HepG2 (cell line): ENCODE results near the gene CPM. TPM values are rescaled to one million over a fixed set of nuclear protein-coding genes. Genes with fewer than 3 reads are reported as not detected.

ENCODE experiments used
- ATF7-NPFF ChIP-seq: sonication (generic); formaldehyde crosslinking; IDR thresholded peaks from 2 replicates; pipeline ENCODE4 v1.8.1; 2023; ENCODE audit warnings: mild to moderate bottlenecking, low read depth, missing genetic modification reagents, moderate library complexity
- ETV5 ChIP-seq: IDR thresholded peaks from 2 replicates; pipeline ENCODE4 v1.6.1; 2018; ENCODE audit warnings: missing biosample characterization, missing genetic modification reagents, inconsistent platforms, borderline replicate concordance
- FOXA1 ChIP-seq, 2 experiments: fragments of 450-650 bp in 1 of 2; sonication (generic) in 1 of 2; formaldehyde crosslinking in 1 of 2; IDR thresholded peaks; 2 replicates each; pipeline versions ENCODE4 v1.4.0 to v1.6.1; 2016 to 2020; ENCODE audit warnings: missing genetic modification reagents in 1 of 2
- SP140L ChIP-seq: sonication (generic); formaldehyde crosslinking; IDR thresholded peaks from 2 replicates; pipeline ENCODE4 v1.4.0; 2020; ENCODE audit warnings: missing genetic modification reagents, borderline replicate concordance
- WIZ ChIP-seq: sonication (generic); formaldehyde crosslinking; IDR thresholded peaks from 2 replicates; pipeline ENCODE4 v1.5.1; 2020; ENCODE audit warnings: mild to moderate bottlenecking, missing genetic modification reagents
- ZBTB7A ChIP-seq: sonication (generic); formaldehyde crosslinking; IDR thresholded peaks from 2 replicates; pipeline ENCODE4 v1.8.0; 2022; ENCODE audit warnings: mild to moderate bottlenecking, missing genetic modification reagents
- ZFX ChIP-seq: sonication (generic); formaldehyde crosslinking; IDR thresholded peaks from 2 replicates; pipeline ENCODE4 v1.4.0; 2020; ENCODE audit warnings: mild to moderate bottlenecking, low read depth, missing genetic modification reagents, moderate library complexity
- ZMYM4 ChIP-seq: sonication (generic); formaldehyde crosslinking; IDR thresholded peaks from 2 replicates; pipeline ENCODE4 v1.8.1; 2023; ENCODE audit warnings: mild to moderate bottlenecking, missing genetic modification reagents
- ZNF460 ChIP-seq: sonication (generic); formaldehyde crosslinking; IDR thresholded peaks from 2 replicates; pipeline ENCODE4 v1.5.1; 2020; ENCODE audit warnings: missing genetic modification reagents, mild to moderate bottlenecking, borderline replicate concordance
- ZNF530 ChIP-seq: sonication (generic); formaldehyde crosslinking; IDR thresholded peaks from 2 replicates; pipeline ENCODE4 v1.5.0; 2020; ENCODE audit warnings: low read depth, mild to moderate bottlenecking, missing genetic modification reagents
- ZNF83 ChIP-seq: sonication (generic); formaldehyde crosslinking; IDR thresholded peaks from 2 replicates; pipeline ENCODE4 v1.4.0; 2020; ENCODE audit warnings: missing genetic modification reagents, mild to moderate bottlenecking, borderline replicate concordance
- ZNF841 ChIP-seq: sonication (generic); formaldehyde crosslinking; IDR thresholded peaks from 2 replicates; pipeline ENCODE4 v1.8.1; 2023; ENCODE audit warnings: missing genetic modification reagents, borderline replicate concordance
- polyA plus RNA-seq, 8 experiments: library from polyadenylated mRNA; depleted of rRNA in 3 of 8; stranded (reverse) in 7 of 8; unstranded in 1 of 8; fragments of >200 nt; fragmentation: Illumina TruSeq in 4 of 8; extraction: Trizol in 4 of 8; gene quantifications; 2 replicates each; pipeline versions ENCODE4 v1.2.1 to v1.2.3, GENCODE V29; 2011 to 2016; ENCODE audit warnings: low read depth in 4 of 8, missing spikeins in 1 of 8, mixed read lengths in 1 of 8; ENCODE audit not compliant: insufficient read depth in 1 of 8
- total RNA-seq, 5 experiments: library from RNA; depleted of rRNA; stranded (reverse); fragments of >200 nt; fragmentation: Illumina TruSeq; extraction: Trizol; gene quantifications; 2 replicates each; pipeline ENCODE4 v1.2.3, GENCODE V29; 2016; ENCODE audit warnings: low read depth in 1 of 5
- TF ChIP-seq, protein P1 (sequence below): sonication (generic); formaldehyde crosslinking; IDR thresholded peaks from 2 replicates; pipeline ENCODE4 v1.4.0; 2020; ENCODE audit warnings: mild to moderate bottlenecking, low read depth, missing genetic modification reagents
- TF ChIP-seq, protein P2 (sequence below): sonication (generic); formaldehyde crosslinking; IDR thresholded peaks from 2 replicates; pipeline ENCODE4 v1.4.0; 2020; ENCODE audit warnings: missing genetic modification reagents, borderline replicate concordance
- TF ChIP-seq, protein P3 (sequence below): sonication (generic); formaldehyde crosslinking; IDR thresholded peaks from 2 replicates; pipeline ENCODE4 v1.4.0; 2020; ENCODE audit warnings: mild to moderate bottlenecking, missing genetic modification reagents
- TF ChIP-seq, protein P4 (sequence below): IDR thresholded peaks from 2 replicates; pipeline ENCODE4 v1.6.1; 2016
- TF ChIP-seq, protein P5 (sequence below): IDR thresholded peaks from 2 replicates; pipeline ENCODE4 v1.6.1; 2016
- TF ChIP-seq, protein P6 (sequence below): sonication (generic); formaldehyde crosslinking; IDR thresholded peaks from 2 replicates; pipeline ENCODE4 v1.9.0; 2021; ENCODE audit warnings: missing genetic modification reagents, mild to moderate bottlenecking, borderline replicate concordance

CPM gene
- total and polyA plus RNA-seq, 2 of the 13 experiments (the other 11 are each of a cell fraction or from before 2014, with no cell fraction given) = not detected

DNA sequence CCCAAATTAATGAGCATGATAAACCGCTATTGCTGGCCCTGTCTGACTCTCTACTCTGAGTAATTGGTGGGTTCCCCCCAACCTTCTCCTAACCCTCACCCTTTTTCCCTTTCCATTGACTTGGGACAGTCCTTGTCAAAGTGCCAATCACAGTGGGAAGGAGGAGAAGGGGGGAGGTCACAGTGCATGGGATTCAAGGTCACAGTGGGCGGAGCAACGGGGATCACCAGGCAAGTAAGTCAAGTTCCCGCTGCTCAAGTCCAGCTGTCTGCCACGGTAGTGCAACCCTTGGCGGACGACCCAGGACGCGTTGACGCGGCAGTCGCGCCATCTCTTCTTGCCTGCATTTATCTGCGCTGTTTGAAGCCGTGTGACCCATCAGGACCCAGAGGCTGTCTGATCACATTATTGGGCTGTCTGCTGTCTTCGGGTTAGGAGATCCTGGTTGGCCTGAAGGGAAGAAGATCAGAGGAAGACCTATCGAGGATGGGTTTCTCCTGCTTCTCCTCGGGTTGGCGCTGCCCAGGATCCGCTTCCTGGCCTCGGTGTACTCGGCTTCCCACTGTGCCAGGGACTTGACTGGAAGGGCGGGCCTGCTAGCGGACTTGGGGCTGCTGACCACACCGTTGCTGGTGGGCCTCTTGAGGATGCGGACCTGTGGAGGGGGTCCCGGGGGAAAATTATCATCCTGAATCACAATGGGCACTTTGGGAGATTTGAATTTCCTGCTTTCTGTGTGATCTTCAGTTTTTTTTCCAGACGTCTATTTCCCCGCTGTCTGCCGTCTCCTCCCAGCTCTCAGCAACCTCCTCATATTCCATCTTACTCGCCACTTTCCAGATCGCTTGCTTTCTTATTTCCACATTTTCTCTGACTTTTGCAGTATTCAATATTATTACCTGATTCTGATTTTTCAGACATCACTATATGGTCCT, 128.0 kb downstream of the CPM start (continued):
- TF ChIP-seq WIZ (CRISPR knock-in tag) = peak; percentile 61; the same call in 1 of the 2 replicates
- peak; percentile 38; the same call in 1 of the 2 replicates for TF ChIP-seq ETV5 (CRISPR knock-in tag)
- no peak for TF ChIP-seq FOXA1 (IDR thresholded peaks at IDR 0.05)
- TF ChIP-seq FOXA1 (CRISPR knock-in tag; IDR thresholded peaks at IDR 0.05) = peak; percentile 44; the same call in 1 of the 2 replicates
- TF ChIP-seq, protein P1, sequence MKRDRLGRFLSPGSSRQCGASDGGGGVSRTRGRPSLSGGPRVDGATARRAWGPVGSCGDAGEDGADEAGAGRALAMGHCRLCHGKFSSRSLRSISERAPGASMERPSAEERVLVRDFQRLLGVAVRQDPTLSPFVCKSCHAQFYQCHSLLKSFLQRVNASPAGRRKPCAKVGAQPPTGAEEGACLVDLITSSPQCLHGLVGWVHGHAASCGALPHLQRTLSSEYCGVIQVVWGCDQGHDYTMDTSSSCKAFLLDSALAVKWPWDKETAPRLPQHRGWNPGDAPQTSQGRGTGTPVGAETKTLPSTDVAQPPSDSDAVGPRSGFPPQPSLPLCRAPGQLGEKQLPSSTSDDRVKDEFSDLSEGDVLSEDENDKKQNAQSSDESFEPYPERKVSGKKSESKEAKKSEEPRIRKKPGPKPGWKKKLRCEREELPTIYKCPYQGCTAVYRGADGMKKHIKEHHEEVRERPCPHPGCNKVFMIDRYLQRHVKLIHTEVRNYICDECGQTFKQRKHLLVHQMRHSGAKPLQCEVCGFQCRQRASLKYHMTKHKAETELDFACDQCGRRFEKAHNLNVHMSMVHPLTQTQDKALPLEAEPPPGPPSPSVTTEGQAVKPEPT (CRISPR knock-in tag) = 0 out of 2 replicates have a peak, but pooled peaks have one; percentile 63
- TF ChIP-seq ZNF841 = no peak
- TF ChIP-seq, protein P2, sequence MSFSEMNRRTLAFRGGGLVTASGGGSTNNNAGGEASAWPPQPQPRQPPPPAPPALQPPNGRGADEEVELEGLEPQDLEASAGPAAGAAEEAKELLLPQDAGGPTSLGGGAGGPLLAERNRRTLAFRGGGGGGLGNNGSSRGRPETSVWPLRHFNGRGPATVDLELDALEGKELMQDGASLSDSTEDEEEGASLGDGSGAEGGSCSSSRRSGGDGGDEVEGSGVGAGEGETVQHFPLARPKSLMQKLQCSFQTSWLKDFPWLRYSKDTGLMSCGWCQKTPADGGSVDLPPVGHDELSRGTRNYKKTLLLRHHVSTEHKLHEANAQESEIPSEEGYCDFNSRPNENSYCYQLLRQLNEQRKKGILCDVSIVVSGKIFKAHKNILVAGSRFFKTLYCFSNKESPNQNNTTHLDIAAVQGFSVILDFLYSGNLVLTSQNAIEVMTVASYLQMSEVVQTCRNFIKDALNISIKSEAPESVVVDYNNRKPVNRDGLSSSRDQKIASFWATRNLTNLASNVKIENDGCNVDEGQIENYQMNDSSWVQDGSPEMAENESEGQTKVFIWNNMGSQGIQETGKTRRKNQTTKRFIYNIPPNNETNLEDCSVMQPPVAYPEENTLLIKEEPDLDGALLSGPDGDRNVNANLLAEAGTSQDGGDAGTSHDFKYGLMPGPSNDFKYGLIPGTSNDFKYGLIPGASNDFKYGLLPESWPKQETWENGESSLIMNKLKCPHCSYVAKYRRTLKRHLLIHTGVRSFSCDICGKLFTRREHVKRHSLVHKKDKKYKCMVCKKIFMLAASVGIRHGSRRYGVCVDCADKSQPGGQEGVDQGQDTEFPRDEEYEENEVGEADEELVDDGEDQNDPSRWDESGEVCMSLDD (CRISPR knock-in tag) = no peak
- peak; percentile 89 for TF ChIP-seq ZMYM4 (CRISPR knock-in tag)
- TF ChIP-seq ZNF530 (CRISPR knock-in tag) = no peak
- TF ChIP-seq, protein P3, sequence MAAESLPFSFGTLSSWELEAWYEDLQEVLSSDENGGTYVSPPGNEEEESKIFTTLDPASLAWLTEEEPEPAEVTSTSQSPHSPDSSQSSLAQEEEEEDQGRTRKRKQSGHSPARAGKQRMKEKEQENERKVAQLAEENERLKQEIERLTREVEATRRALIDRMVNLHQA (CRISPR knock-in tag) = no peak
- TF ChIP-seq ZNF460 (CRISPR knock-in tag) = no peak
- TF ChIP-seq, protein P4, sequence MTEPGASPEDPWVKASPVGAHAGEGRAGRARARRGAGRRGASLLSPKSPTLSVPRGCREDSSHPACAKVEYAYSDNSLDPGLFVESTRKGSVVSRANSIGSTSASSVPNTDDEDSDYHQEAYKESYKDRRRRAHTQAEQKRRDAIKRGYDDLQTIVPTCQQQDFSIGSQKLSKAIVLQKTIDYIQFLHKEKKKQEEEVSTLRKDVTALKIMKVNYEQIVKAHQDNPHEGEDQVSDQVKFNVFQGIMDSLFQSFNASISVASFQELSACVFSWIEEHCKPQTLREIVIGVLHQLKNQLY (CRISPR knock-in tag) = peak; percentile 38; the same call in 1 of the 2 replicates
- TF ChIP-seq, protein P5, sequence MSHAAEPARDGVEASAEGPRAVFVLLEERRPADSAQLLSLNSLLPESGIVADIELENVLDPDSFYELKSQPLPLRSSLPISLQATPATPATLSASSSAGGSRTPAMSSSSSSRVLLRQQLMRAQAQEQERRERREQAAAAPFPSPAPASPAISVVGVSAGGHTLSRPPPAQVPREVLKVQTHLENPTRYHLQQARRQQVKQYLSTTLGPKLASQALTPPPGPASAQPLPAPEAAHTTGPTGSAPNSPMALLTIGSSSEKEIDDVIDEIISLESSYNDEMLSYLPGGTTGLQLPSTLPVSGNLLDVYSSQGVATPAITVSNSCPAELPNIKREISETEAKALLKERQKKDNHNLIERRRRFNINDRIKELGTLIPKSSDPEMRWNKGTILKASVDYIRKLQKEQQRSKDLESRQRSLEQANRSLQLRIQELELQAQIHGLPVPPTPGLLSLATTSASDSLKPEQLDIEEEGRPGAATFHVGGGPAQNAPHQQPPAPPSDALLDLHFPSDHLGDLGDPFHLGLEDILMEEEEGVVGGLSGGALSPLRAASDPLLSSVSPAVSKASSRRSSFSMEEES = peak; percentile 65
- TF ChIP-seq SP140L (CRISPR knock-in tag) = no peak
- TF ChIP-seq ZFX (CRISPR knock-in tag) = peak; percentile 84
- no peak for TF ChIP-seq ATF7-NPFF (CRISPR knock-in tag)
- TF ChIP-seq, protein P6, sequence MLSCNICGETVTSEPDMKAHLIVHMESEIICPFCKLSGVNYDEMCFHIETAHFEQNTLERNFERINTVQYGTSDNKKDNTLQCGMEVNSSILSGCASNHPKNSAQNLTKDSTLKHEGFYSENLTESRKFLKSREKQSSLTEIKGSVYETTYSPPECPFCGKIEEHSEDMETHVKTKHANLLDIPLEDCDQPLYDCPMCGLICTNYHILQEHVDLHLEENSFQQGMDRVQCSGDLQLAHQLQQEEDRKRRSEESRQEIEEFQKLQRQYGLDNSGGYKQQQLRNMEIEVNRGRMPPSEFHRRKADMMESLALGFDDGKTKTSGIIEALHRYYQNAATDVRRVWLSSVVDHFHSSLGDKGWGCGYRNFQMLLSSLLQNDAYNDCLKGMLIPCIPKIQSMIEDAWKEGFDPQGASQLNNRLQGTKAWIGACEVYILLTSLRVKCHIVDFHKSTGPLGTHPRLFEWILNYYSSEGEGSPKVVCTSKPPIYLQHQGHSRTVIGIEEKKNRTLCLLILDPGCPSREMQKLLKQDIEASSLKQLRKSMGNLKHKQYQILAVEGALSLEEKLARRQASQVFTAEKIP = no peak
- TF ChIP-seq ZBTB7A = peak; percentile 69; the same call in 1 of the 2 replicates
- TF ChIP-seq ZNF83 (CRISPR knock-in tag) = no peak
